SK-N-SH (cell line): ENCODE data around the gene OSBPL5. TPM values are rescaled to one million over a fixed set of nuclear protein-coding genes. Genes with fewer than 3 reads are reported as not detected.

Experiments used
- CTCF ChIA-PET: fragments of 300-600, 350-600 bp; formaldehyde crosslinking; extraction: SDS; loops from one replicate; lab custom pipeline; 2021; lab: Yijun Ruan, JAX
- POLR2A ChIA-PET: fragments of 350-600 bp; sonication (Branson Sonifier 250); formaldehyde crosslinking; extraction: SDS; loops from one replicate; lab custom pipeline; 2020; ENCODE audit warnings: antibody characterized with exemption, inconsistent platforms; lab: Yijun Ruan, JAX
- DNase-seq: peaks from one replicate; pipeline ENCODE4 v3.0.0; 2012
- H2AFZ ChIP-seq: fragments of 200-600 bp; sonication (generic); 2 replicates; pipeline ENCODE4 v1.8.1; 2016; ENCODE audit warnings: antibody characterized with exemption, mild to moderate bottlenecking, low read depth
- H3F3A ChIP-seq: fragments of 200-600 bp; sonication (generic); replicated peaks from 2 replicates; pipeline ENCODE3; 2016; ENCODE audit warnings: antibody characterized with exemption, mild to moderate bottlenecking; ENCODE audit not compliant: insufficient read depth
- H3K27ac ChIP-seq, 2 experiments: fragments of 200-500 bp in 1 of 2; fragments of 200-600 bp in 1 of 2; sonication (Bioruptor generic) in 1 of 2; sonication (generic), shearing (Covaris generic) in 1 of 2; 2 replicates each; pipeline versions ENCODE4 v1.5.1 to v1.6.1; 2014 to 2016; ENCODE audit warnings: low read depth in 2 of 2, inconsistent platforms in 1 of 2, low read length in 1 of 2, mild to moderate bottlenecking in 1 of 2, mixed read lengths in 1 of 2
- H3K27me3 ChIP-seq: fragments of 200-600 bp; sonication (generic), shearing (Covaris generic); 2 replicates; pipeline ENCODE4 v1.6.1; 2016; ENCODE audit warnings: mixed run types; ENCODE audit not compliant: insufficient read depth
- H3K36me3 ChIP-seq, 2 experiments: fragments of 200-500 bp in 1 of 2; fragments of 200-600 bp in 1 of 2; sonication (Bioruptor generic) in 1 of 2; sonication (generic) in 1 of 2; replicated peaks in 1 of 2; 2 replicates each; pipeline versions ENCODE3 to v1.5.1; 2014 to 2016; ENCODE audit warnings: low read length in 1 of 2, mild to moderate bottlenecking in 1 of 2; ENCODE audit not compliant: insufficient read depth in 2 of 2, control insufficient read depth in 1 of 2
- H3K4me1 ChIP-seq, 2 experiments: fragments of 200-500 bp in 1 of 2; fragments of 200-600 bp in 1 of 2; sonication (Bioruptor generic) in 1 of 2; sonication (generic), shearing (Covaris generic) in 1 of 2; 2 replicates each; pipeline versions ENCODE4 v1.5.1 to v1.6.1; 2014 to 2016; ENCODE audit warnings: low read depth in 1 of 2, low read length in 1 of 2, mixed run types in 1 of 2; ENCODE audit not compliant: insufficient read depth in 2 of 2, control insufficient read depth in 1 of 2
- H3K4me2 ChIP-seq: fragments of 200-600 bp; sonication (generic), shearing (Covaris generic); 2 replicates; pipeline ENCODE4 v1.6.1; 2017; ENCODE audit warnings: mixed run types
- H3K4me3 ChIP-seq, 2 experiments: fragments of 200-500 bp in 1 of 2; fragments of 200-600 bp in 1 of 2; sonication (Bioruptor generic) in 1 of 2; sonication (generic), shearing (Covaris generic) in 1 of 2; 2 replicates each; pipeline versions ENCODE4 v1.5.1 to v1.8.1; 2014 to 2016; ENCODE audit warnings: low read depth in 2 of 2, inconsistent platforms in 1 of 2, low read length in 1 of 2, mild to moderate bottlenecking in 1 of 2, mixed read lengths in 1 of 2, moderate library complexity in 1 of 2
- H3K79me2 ChIP-seq: fragments of 200-600 bp; sonication (generic); 2 replicates; pipeline ENCODE4 v1.8.1; 2017; ENCODE audit warnings: mild to moderate bottlenecking; ENCODE audit not compliant: insufficient read depth
- H3K9ac ChIP-seq: fragments of 200-600 bp; sonication (generic); 2 replicates; pipeline ENCODE4 v1.6.1; 2017; ENCODE audit warnings: mixed run types
- H3K9me2 ChIP-seq: fragments of 200-600 bp; sonication (generic); 2 replicates; pipeline ENCODE4 v1.6.1; 2017; ENCODE audit warnings: mixed run types
- H3K9me3 ChIP-seq: fragments of 200-600 bp; sonication (generic); 2 replicates; pipeline ENCODE4 v1.6.1; 2017; ENCODE audit warnings: mixed run types, mild to moderate bottlenecking, moderate library complexity
- H4K20me1 ChIP-seq: fragments of 200-600 bp; sonication (generic); 2 replicates; pipeline ENCODE4 v1.6.1; 2017; ENCODE audit warnings: mild to moderate bottlenecking, mixed run types; ENCODE audit not compliant: insufficient read depth
- CHD2 ChIP-seq: fragments of 150-350 bp; IDR thresholded peaks from 2 replicates; pipeline ENCODE4 v1.6.1; 2018; ENCODE audit warnings: low read length; ENCODE audit not compliant: partially characterized antibody
- CTCF ChIP-seq: fragments of 200-600 bp; sonication (generic); IDR thresholded peaks from 2 replicates; pipeline ENCODE4 v1.6.1; 2017; ENCODE audit warnings: antibody characterized with exemption, mild to moderate bottlenecking, moderate library complexity
- EP300 ChIP-seq, 2 experiments: IDR thresholded peaks; 2 replicates each; pipeline versions ENCODE4 v1.4.0 to v1.6.1; 2012; ENCODE audit warnings: borderline replicate concordance in 1 of 2, low read depth in 1 of 2, low read length in 1 of 2
- FOXM1 ChIP-seq: IDR thresholded peaks from 2 replicates; pipeline ENCODE4 v1.4.0; 2012; ENCODE audit warnings: low read depth, mild to moderate bottlenecking
- MEF2A ChIP-seq: IDR thresholded peaks from 2 replicates; pipeline ENCODE4 v1.4.0; 2012; ENCODE audit warnings: low read depth, borderline replicate concordance
- MXI1 ChIP-seq: IDR thresholded peaks from 2 replicates; pipeline ENCODE4 v1.6.1; 2012; ENCODE audit warnings: mild to moderate bottlenecking, low read depth, low read length, improper control_type of control experiment
- NRF1 ChIP-seq: IDR thresholded peaks from 2 replicates; pipeline ENCODE4 v1.6.1; 2012; ENCODE audit warnings: low read depth, mild to moderate bottlenecking, low read length
- POLR2AphosphoS5 ChIP-seq: IDR thresholded peaks from 2 replicates; pipeline ENCODE4 v1.6.1; 2012; ENCODE audit warnings: low read depth, low read length
- RCOR1 ChIP-seq: fragments of 150-350 bp; IDR thresholded peaks from 2 replicates; pipeline ENCODE4 v1.6.1; 2017; ENCODE audit warnings: antibody characterized with exemption, low read length
- RFX5 ChIP-seq: IDR thresholded peaks from 2 replicates; pipeline ENCODE4 v1.6.1; 2012; ENCODE audit warnings: mild to moderate bottlenecking, improper control_type of control experiment, low read length
- TAF1 ChIP-seq: IDR thresholded peaks from 2 replicates; pipeline ENCODE4 v1.6.1; 2012; ENCODE audit warnings: low read depth, mild to moderate bottlenecking, low read length, moderate library complexity, borderline replicate concordance
- TCF12 ChIP-seq: IDR thresholded peaks from 2 replicates; pipeline ENCODE4 v1.4.0; 2012
- USF2 ChIP-seq: fragments of 150-350 bp; IDR thresholded peaks from 2 replicates; pipeline ENCODE4 v1.6.1; 2017; ENCODE audit warnings: antibody characterized with exemption, low read length, low read depth, borderline replicate concordance
- WGBS: methylation state at CpG from one replicate; pipeline ENCODE4 v1.1.6; 2017; ENCODE audit warnings: low lambda C conversion rate; 5-methylcytosine and 5-hydroxymethylcytosine counted together
- polyA plus RNA-seq, 3 experiments: library from polyadenylated mRNA; depleted of rRNA; stranded (reverse); fragments of >200 nt; gene quantifications; 2 replicates each; pipeline ENCODE4 v1.2.3, GENCODE V29; 2012
- TF ChIP-seq, protein P1 (sequence below): IDR thresholded peaks from 2 replicates; pipeline ENCODE4; 2012
- TF ChIP-seq, protein P2 (sequence below): IDR thresholded peaks from 2 replicates; pipeline ENCODE4 v1.6.1; 2012; ENCODE audit warnings: mild to moderate bottlenecking, low read depth, low read length, moderate library complexity

The OSBPL5 gene
- polyA plus RNA-seq, 1 of the 3 experiments (the other 2 are of a cell fraction): 10.9 TPM

DNA sequence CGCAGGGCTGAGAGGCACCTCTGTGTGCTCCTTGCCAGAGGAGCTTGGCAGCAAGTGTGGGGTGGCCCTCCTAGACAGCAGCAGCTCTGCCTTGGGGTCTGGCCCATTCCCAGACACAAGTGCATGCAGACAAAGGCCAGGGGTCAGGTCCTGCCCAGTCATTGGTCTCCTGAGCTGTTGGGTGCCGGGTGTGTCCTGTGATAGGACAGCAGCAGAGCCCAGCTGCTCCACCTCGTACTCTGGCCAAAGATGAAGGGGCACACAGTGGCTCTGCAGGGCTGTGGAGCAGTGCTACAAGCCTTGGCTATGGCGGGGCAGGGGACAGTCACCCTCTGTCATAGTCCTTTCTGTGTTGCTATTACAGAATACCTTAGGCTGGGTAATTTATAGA, 17.3 kb upstream of the OSBPL5 start:
- Histone ChIP-seq H3K9me2 (no peaks in the 10 kb centered on the region), H3K9ac (no peak overlapping the region), H3K36me3 (no peaks in the 10 kb centered on the region), H3K4me3 (no peak overlapping the region), H2AFZ (no peak overlapping the region), H3F3A (no peaks in the 10 kb centered on the region), H3K27ac (no peak overlapping the region)
- WGBS: 0% methylated on average over 1 of the region's 4 CpGs
- DNase-seq: no peak
- CTCF ChIA-PET: interaction anchor here (1.0 to 1.5 kb wide), 2 partner anchors 53 to 145 kb away, joined by 3 to 5 read pairs; no protein-coding TSS in a partner anchor
- TF ChIP-seq MEF2A: no peak
- TF ChIP-seq TCF12: no peak
- no peak for TF ChIP-seq MXI1
- TF ChIP-seq TAF1: no peak
- no peak for TF ChIP-seq FOXM1
- no peak for TF ChIP-seq NRF1
- no peak for TF ChIP-seq RCOR1
- TF ChIP-seq CHD2: no peak
- no peak for TF ChIP-seq USF2
- no peak for TF ChIP-seq POLR2AphosphoS5
- TF ChIP-seq RFX5: no peak
- TF ChIP-seq EP300 (IDR thresholded peaks at IDR 0.05; ENCODE audit: borderline replicate concordance in 1 of 2, low read depth in 1 of 2, low read length in 1 of 2): no peak
- TF ChIP-seq, protein P1, sequence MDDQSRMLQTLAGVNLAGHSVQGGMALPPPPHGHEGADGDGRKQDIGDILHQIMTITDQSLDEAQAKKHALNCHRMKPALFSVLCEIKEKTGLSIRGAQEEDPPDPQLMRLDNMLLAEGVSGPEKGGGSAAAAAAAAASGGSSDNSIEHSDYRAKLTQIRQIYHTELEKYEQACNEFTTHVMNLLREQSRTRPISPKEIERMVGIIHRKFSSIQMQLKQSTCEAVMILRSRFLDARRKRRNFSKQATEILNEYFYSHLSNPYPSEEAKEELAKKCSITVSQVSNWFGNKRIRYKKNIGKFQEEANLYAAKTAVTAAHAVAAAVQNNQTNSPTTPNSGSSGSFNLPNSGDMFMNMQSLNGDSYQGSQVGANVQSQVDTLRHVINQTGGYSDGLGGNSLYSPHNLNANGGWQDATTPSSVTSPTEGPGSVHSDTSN: no peak
- no peak for TF ChIP-seq CTCF
- TF ChIP-seq, protein P2, sequence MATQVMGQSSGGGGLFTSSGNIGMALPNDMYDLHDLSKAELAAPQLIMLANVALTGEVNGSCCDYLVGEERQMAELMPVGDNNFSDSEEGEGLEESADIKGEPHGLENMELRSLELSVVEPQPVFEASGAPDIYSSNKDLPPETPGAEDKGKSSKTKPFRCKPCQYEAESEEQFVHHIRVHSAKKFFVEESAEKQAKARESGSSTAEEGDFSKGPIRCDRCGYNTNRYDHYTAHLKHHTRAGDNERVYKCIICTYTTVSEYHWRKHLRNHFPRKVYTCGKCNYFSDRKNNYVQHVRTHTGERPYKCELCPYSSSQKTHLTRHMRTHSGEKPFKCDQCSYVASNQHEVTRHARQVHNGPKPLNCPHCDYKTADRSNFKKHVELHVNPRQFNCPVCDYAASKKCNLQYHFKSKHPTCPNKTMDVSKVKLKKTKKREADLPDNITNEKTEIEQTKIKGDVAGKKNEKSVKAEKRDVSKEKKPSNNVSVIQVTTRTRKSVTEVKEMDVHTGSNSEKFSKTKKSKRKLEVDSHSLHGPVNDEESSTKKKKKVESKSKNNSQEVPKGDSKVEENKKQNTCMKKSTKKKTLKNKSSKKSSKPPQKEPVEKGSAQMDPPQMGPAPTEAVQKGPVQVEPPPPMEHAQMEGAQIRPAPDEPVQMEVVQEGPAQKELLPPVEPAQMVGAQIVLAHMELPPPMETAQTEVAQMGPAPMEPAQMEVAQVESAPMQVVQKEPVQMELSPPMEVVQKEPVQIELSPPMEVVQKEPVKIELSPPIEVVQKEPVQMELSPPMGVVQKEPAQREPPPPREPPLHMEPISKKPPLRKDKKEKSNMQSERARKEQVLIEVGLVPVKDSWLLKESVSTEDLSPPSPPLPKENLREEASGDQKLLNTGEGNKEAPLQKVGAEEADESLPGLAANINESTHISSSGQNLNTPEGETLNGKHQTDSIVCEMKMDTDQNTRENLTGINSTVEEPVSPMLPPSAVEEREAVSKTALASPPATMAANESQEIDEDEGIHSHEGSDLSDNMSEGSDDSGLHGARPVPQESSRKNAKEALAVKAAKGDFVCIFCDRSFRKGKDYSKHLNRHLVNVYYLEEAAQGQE: no peak
- TF ChIP-seq, all 33 proteins: peak for 0
- Histone ChIP-seq H3K4me2 (no peak overlapping the region), H4K20me1 (no peaks in the 10 kb centered on the region), H3K79me2 (no peaks in the 10 kb centered on the region), H3K4me1 (no peaks in the 10 kb centered on the region), H3K27me3 (no peaks in the 10 kb centered on the region), H3K9me3 (no peaks in the 10 kb centered on the region)
- POLR2A ChIA-PET: no interaction called here
